HCT116 (cell line): ENCODE results near the gene AP4M1.
"Not testable (repeated sequence)": the region's sequence is repeated elsewhere in the genome, so short reads cannot be mapped to it uniquely, and the experiment has no call there.

Experiments used
- CBX3 ChIP-seq: IDR thresholded peaks from 2 replicates; pipeline ENCODE4 v1.6.1; 2012; ENCODE audit warnings: low read depth
- CTCF ChIP-seq, 3 experiments: fragments of 200-600 bp in 1 of 3; sonication (generic) in 1 of 3; IDR thresholded peaks in 2 of 3; conservative IDR thresholded peaks in 1 of 3; 2 replicates each; pipeline ENCODE4 v1.5.1; 2012 to 2017; ENCODE audit warnings: low read depth in 2 of 3, low read length in 2 of 3, antibody characterized with exemption in 1 of 3, borderline replicate concordance in 1 of 3, control low read depth in 1 of 3, mild to moderate bottlenecking in 1 of 3, mixed read lengths in 1 of 3, mixed run types in 1 of 3, moderate library complexity in 1 of 3; ENCODE audit not compliant: insufficient read depth in 1 of 3
- EZH2 ChIP-seq: fragments of 200-600 bp; sonication (generic); IDR thresholded peaks from 2 replicates; pipeline ENCODE4 v1.6.1; 2017; ENCODE audit warnings: antibody characterized with exemption, mixed run types
- JUND ChIP-seq: IDR thresholded peaks from 2 replicates; pipeline ENCODE4 v1.6.1; 2012
- MAX ChIP-seq: IDR thresholded peaks from 2 replicates; pipeline ENCODE4 v1.6.1; 2012
- POLR2A ChIP-seq: IDR thresholded peaks from 2 replicates; pipeline ENCODE4 v1.7.0; 2011; ENCODE audit warnings: borderline replicate concordance; ENCODE audit not compliant: insufficient read depth, insufficient read length; ENCODE audit errors: extremely low read depth
- POLR2AphosphoS5 ChIP-seq: IDR thresholded peaks from 2 replicates; pipeline ENCODE4 v1.6.1; 2011; ENCODE audit warnings: mild to moderate bottlenecking, low read depth, low read length, moderate library complexity
- RAD21 ChIP-seq: IDR thresholded peaks from 2 replicates; pipeline ENCODE4 v1.6.1; 2012; ENCODE audit warnings: low read depth, mild to moderate bottlenecking
- REST ChIP-seq: IDR thresholded peaks from 2 replicates; pipeline ENCODE4 v1.6.1; 2012; ENCODE audit warnings: low read depth
- SP1 ChIP-seq: IDR thresholded peaks from 2 replicates; pipeline ENCODE4 v1.6.1; 2012; ENCODE audit warnings: low read depth
- YY1 ChIP-seq: IDR thresholded peaks from 2 replicates; pipeline ENCODE4 v1.6.1; 2011; ENCODE audit warnings: low read length, low read depth, moderate library complexity, mild to moderate bottlenecking; ENCODE audit not compliant: insufficient replicate concordance; ENCODE audit errors: extremely low read depth
- ZNF274 ChIP-seq: fragments of 200-500 bp; sonication (Bioruptor generic); IDR thresholded peaks from 2 replicates; pipeline ENCODE4 v1.6.1; 2014; ENCODE audit warnings: mild to moderate bottlenecking, low read depth, low read length, inconsistent platforms

- not testable (repeated sequence) for TF ChIP-seq CTCF (IDR thresholded peaks at IDR 0.05 in 2 of 3, conservative IDR thresholded peaks at IDR 0.05 in 1 of 3; ENCODE audit: borderline replicate concordance in 1 of 3, insufficient read depth in 1 of 3, low read depth in 2 of 3, low read length in 2 of 3); POLR2AphosphoS5; EZH2; CBX3; MAX; JUND; YY1; ZNF274; REST; SP1; RAD21; POLR2A
These were observed 44.9 kb downstream of the AP4M1 start for GRCh38 chr7:100146350-100146749.
